HepG2 (cell line): ENCODE measurements around the gene DPY30. TPM values are rescaled to one million over a fixed set of nuclear protein-coding genes. Genes with fewer than 3 reads are reported as not detected.

Experiments
- CAMTA2 ChIP-seq: sonication (generic); formaldehyde crosslinking; IDR thresholded peaks from 2 replicates; pipeline ENCODE4 v1.4.0; 2020; ENCODE audit warnings: mild to moderate bottlenecking, missing genetic modification reagents, borderline replicate concordance
- CHD4 ChIP-seq: fragments of 200-600 bp; sonication (generic); IDR thresholded peaks from 2 replicates; pipeline ENCODE4 v1.7.0; 2017; ENCODE audit warnings: mild to moderate bottlenecking, low read length, borderline replicate concordance
- DMAP1 ChIP-seq: IDR thresholded peaks from 2 replicates; pipeline ENCODE4 v1.6.1; 2016
- HDAC6 ChIP-seq: fragments of 200-600 bp; sonication (generic); IDR thresholded peaks from 2 replicates; pipeline ENCODE4 v1.7.0; 2017; ENCODE audit warnings: mild to moderate bottlenecking, antibody characterized with exemption, low read length, low read depth
- HNRNPK ChIP-seq: fragments of 200-400 bp; formaldehyde crosslinking; IDR thresholded peaks from 2 replicates; pipeline ENCODE4 v1.6.1; 2018; ENCODE audit warnings: low read length, low read depth, moderate library complexity, mild to moderate bottlenecking; ENCODE audit not compliant: poor library complexity, severe bottlenecking
- PAX8 ChIP-seq: sonication (generic); formaldehyde crosslinking; IDR thresholded peaks from 2 replicates; pipeline ENCODE4 v1.8.0; 2022; ENCODE audit warnings: mild to moderate bottlenecking, missing genetic modification reagents, borderline replicate concordance
- RBFOX2 ChIP-seq: fragments of 200-400 bp; formaldehyde crosslinking; IDR thresholded peaks from 2 replicates; pipeline ENCODE4 v1.6.1; 2017; ENCODE audit warnings: low read depth, mild to moderate bottlenecking, low read length
- SAP130 ChIP-seq: IDR thresholded peaks from 2 replicates; pipeline ENCODE4 v1.6.1; 2016; ENCODE audit warnings: low read depth
- SRSF4 ChIP-seq: fragments of 200-400 bp; formaldehyde crosslinking; IDR thresholded peaks from one replicate; pipeline ENCODE4 v1.6.1; 2018; ENCODE audit warnings: mild to moderate bottlenecking, low read depth, low read length, moderate library complexity; ENCODE audit not compliant: poor library complexity, severe bottlenecking
- STAT5B ChIP-seq: sonication (generic); formaldehyde crosslinking; IDR thresholded peaks from 2 replicates; pipeline ENCODE4 v1.4.0; 2020; ENCODE audit warnings: missing genetic modification reagents
- ZNF335 ChIP-seq: sonication (generic); formaldehyde crosslinking; IDR thresholded peaks from 2 replicates; pipeline ENCODE4 v1.4.0; 2020; ENCODE audit warnings: missing genetic modification reagents
- ZNF343 ChIP-seq: sonication (generic); formaldehyde crosslinking; IDR thresholded peaks from 2 replicates; pipeline ENCODE4 v1.4.0; 2020; ENCODE audit warnings: mild to moderate bottlenecking, missing genetic modification reagents
- ZNF570 ChIP-seq: sonication (generic); formaldehyde crosslinking; IDR thresholded peaks from 2 replicates; pipeline ENCODE4 v1.4.0; 2020; ENCODE audit warnings: mild to moderate bottlenecking, missing genetic modification reagents, borderline replicate concordance
- ZNF607 ChIP-seq: sonication (generic); formaldehyde crosslinking; IDR thresholded peaks from 2 replicates; pipeline ENCODE4 v1.5.1; 2020; ENCODE audit warnings: missing genetic modification reagents, mild to moderate bottlenecking, borderline replicate concordance
- ZNF614 ChIP-seq: IDR thresholded peaks from 2 replicates; pipeline ENCODE4 v1.6.1; 2018; ENCODE audit warnings: missing biosample characterization, missing genetic modification reagents, inconsistent platforms, borderline replicate concordance
- ZNF883 ChIP-seq: sonication (generic); formaldehyde crosslinking; IDR thresholded peaks from 2 replicates; pipeline ENCODE4 v1.5.1; 2020; ENCODE audit warnings: mild to moderate bottlenecking, missing genetic modification reagents; ENCODE audit errors: not compliant biosample characterization
- polyA plus RNA-seq, 8 experiments: library from polyadenylated mRNA; depleted of rRNA in 3 of 8; stranded (reverse) in 7 of 8; unstranded in 1 of 8; fragments of >200 nt; fragmentation: Illumina TruSeq in 4 of 8; extraction: Trizol in 4 of 8; gene quantifications; 2 replicates each; pipeline versions ENCODE4 v1.2.1 to v1.2.3, GENCODE V29; 2011 to 2016; ENCODE audit warnings: low read depth in 4 of 8, missing spikeins in 1 of 8, mixed read lengths in 1 of 8; ENCODE audit not compliant: insufficient read depth in 1 of 8
- total RNA-seq, 5 experiments: library from RNA; depleted of rRNA; stranded (reverse); fragments of >200 nt; fragmentation: Illumina TruSeq; extraction: Trizol; gene quantifications; 2 replicates each; pipeline ENCODE4 v1.2.3, GENCODE V29; 2016; ENCODE audit warnings: low read depth in 1 of 5
- TF ChIP-seq, protein P1 (sequence below): sonication (generic); formaldehyde crosslinking; IDR thresholded peaks from 2 replicates; pipeline ENCODE4 v1.8.1; 2023; ENCODE audit warnings: mild to moderate bottlenecking, missing genetic modification reagents
- TF ChIP-seq, protein P2 (sequence below): sonication (generic); formaldehyde crosslinking; IDR thresholded peaks from 2 replicates; pipeline ENCODE4 v1.5.0; 2020; ENCODE audit warnings: mild to moderate bottlenecking, missing genetic modification reagents
- TF ChIP-seq, protein P3 (sequence below): sonication (generic); formaldehyde crosslinking; IDR thresholded peaks from 2 replicates; pipeline ENCODE4 v1.4.0; 2020; ENCODE audit warnings: missing genetic modification reagents, borderline replicate concordance
- TF ChIP-seq, protein P4 (sequence below): sonication (generic); formaldehyde crosslinking; IDR thresholded peaks from 2 replicates; pipeline ENCODE4 v1.5.1; 2020; ENCODE audit warnings: mild to moderate bottlenecking, missing genetic modification reagents, moderate library complexity
- TF ChIP-seq, protein P5 (sequence below): sonication (generic); formaldehyde crosslinking; conservative IDR thresholded peaks from 2 replicates; pipeline ENCODE4 v1.8.0; 2022; ENCODE audit warnings: low read depth, missing genetic modification reagents

DPY30 gene
- total and polyA plus RNA-seq, 2 of the 13 experiments (the other 11 are each of a cell fraction or from before 2014, with no cell fraction given) = 98.1 to 118 TPM

DNA sequence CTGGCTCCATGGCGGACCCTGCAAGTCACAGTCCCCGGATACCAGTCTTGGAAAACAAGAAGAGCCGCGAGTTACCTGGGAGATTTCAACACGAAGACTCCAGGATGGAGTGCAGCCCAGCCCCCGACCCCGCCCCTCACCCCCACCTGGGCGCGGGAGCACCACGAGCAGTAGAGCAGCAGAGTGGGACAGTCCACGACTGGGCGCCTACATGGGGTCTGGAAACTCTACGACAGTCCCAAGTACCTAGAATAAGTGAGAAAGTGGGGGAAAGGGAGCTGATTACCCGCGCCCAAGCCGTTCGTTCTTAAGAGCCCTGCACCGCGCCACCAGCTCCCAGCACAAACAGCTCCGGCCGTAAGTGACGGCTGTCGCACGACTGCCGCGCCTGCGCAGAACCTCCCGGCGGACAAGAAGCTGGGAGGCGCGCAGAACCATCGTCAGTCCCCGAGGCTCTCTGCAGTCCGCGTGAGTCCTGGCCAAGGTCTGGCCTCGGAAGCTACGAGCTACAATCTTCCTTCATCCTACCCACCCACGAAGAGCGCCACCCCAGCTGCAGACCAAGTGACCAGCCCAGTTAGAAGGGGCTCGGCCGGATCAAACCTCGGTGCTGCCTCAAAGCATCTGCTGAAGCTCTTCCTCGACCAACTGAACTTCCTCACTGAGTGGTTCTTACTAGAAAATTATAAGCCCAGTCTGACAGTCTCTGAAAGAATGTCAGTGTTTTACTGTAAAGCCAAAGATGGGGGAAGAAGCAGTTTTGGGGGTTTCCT lies at the start of gene DPY30 (continued):
- TF ChIP-seq RBFOX2 = peak; percentile 96
- TF ChIP-seq ZNF883 (CRISPR knock-in tag) = peak; percentile 96
- TF ChIP-seq, protein P1, sequence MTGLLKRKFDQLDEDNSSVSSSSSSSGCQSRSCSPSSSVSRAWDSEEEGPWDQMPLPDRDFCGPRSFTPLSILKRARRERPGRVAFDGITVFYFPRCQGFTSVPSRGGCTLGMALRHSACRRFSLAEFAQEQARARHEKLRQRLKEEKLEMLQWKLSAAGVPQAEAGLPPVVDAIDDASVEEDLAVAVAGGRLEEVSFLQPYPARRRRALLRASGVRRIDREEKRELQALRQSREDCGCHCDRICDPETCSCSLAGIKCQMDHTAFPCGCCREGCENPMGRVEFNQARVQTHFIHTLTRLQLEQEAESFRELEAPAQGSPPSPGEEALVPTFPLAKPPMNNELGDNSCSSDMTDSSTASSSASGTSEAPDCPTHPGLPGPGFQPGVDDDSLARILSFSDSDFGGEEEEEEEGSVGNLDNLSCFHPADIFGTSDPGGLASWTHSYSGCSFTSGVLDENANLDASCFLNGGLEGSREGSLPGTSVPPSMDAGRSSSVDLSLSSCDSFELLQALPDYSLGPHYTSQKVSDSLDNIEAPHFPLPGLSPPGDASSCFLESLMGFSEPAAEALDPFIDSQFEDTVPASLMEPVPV = peak; percentile 86; the same call in 1 of the 2 replicates
- TF ChIP-seq ZNF343 (CRISPR knock-in tag) = peak; percentile 84; the same call in 1 of the 2 replicates
- TF ChIP-seq CHD4 = no peak
- TF ChIP-seq SAP130 = peak; percentile 90
- TF ChIP-seq CAMTA2 (CRISPR knock-in tag) = no peak; the same call in 1 of the 2 replicates
- TF ChIP-seq, protein P2, sequence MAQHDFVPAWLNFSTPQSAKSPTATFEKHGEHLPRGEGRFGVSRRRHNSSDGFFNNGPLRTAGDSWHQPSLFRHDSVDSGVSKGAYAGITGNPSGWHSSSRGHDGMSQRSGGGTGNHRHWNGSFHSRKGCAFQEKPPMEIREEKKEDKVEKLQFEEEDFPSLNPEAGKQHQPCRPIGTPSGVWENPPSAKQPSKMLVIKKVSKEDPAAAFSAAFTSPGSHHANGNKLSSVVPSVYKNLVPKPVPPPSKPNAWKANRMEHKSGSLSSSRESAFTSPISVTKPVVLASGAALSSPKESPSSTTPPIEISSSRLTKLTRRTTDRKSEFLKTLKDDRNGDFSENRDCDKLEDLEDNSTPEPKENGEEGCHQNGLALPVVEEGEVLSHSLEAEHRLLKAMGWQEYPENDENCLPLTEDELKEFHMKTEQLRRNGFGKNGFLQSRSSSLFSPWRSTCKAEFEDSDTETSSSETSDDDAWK (CRISPR knock-in tag) = no peak
- TF ChIP-seq ZNF614 (CRISPR knock-in tag) = peak; percentile 91
- TF ChIP-seq STAT5B (CRISPR knock-in tag) = peak; percentile 80; the same call in 1 of the 2 replicates
- TF ChIP-seq, protein P3, sequence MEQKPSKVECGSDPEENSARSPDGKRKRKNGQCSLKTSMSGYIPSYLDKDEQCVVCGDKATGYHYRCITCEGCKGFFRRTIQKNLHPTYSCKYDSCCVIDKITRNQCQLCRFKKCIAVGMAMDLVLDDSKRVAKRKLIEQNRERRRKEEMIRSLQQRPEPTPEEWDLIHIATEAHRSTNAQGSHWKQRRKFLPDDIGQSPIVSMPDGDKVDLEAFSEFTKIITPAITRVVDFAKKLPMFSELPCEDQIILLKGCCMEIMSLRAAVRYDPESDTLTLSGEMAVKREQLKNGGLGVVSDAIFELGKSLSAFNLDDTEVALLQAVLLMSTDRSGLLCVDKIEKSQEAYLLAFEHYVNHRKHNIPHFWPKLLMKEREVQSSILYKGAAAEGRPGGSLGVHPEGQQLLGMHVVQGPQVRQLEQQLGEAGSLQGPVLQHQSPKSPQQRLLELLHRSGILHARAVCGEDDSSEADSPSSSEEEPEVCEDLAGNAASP (CRISPR knock-in tag) = peak; percentile 76
- TF ChIP-seq SRSF4 = no peak
- TF ChIP-seq HDAC6 = no peak
- peak; percentile 85 for TF ChIP-seq DMAP1 (CRISPR knock-in tag)
- no peak for TF ChIP-seq PAX8
- TF ChIP-seq ZNF570 = 0 out of 2 replicates have a peak, but pooled peaks have one; percentile 61
- TF ChIP-seq HNRNPK = peak; percentile 19
- TF ChIP-seq, protein P4, sequence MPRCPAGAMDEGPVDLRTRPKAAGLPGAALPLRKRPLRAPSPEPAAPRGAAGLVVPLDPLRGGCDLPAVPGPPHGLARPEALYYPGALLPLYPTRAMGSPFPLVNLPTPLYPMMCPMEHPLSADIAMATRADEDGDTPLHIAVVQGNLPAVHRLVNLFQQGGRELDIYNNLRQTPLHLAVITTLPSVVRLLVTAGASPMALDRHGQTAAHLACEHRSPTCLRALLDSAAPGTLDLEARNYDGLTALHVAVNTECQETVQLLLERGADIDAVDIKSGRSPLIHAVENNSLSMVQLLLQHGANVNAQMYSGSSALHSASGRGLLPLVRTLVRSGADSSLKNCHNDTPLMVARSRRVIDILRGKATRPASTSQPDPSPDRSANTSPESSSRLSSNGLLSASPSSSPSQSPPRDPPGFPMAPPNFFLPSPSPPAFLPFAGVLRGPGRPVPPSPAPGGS (CRISPR knock-in tag) = peak; percentile 86; the same call in 1 of the 2 replicates
- TF ChIP-seq, protein P5, sequence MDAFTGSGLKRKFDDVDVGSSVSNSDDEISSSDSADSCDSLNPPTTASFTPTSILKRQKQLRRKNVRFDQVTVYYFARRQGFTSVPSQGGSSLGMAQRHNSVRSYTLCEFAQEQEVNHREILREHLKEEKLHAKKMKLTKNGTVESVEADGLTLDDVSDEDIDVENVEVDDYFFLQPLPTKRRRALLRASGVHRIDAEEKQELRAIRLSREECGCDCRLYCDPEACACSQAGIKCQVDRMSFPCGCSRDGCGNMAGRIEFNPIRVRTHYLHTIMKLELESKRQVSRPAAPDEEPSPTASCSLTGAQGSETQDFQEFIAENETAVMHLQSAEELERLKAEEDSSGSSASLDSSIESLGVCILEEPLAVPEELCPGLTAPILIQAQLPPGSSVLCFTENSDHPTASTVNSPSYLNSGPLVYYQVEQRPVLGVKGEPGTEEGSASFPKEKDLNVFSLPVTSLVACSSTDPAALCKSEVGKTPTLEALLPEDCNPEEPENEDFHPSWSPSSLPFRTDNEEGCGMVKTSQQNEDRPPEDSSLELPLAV = no peak
- no peak for TF ChIP-seq ZNF607 (CRISPR knock-in tag)
- TF ChIP-seq ZNF335 (CRISPR knock-in tag) = peak; percentile 76; the same call in 1 of the 2 replicates
